NT2/D1 (cell line): ENCODE measurements around the gene GKN2.

Source experiments
- SUZ12 ChIP-seq: IDR thresholded peaks from 2 replicates; pipeline ENCODE4 v1.6.1; 2011; ENCODE audit not compliant: insufficient read length, insufficient read depth; ENCODE audit errors: extremely low read depth
- YY1 ChIP-seq: IDR thresholded peaks from 2 replicates; pipeline ENCODE4 v1.6.1; 2011; ENCODE audit not compliant: insufficient read length, insufficient read depth

GRCh38 chr2:68915393-68915792 lies 37.3 kb downstream of the GKN2 start:
- TF ChIP-seq SUZ12 (no peak), YY1 (no peak)
